Stimulated activated effector memory CD8-positive, alpha-beta T cell treated with anti-CD3 and anti-CD28 coated beads, Interleukin-12 subunit alpha, Interleukin-12 subunit beta, amount 100 ng/mL, for 72 hours (primary cell): ENCODE measurements around the gene COL9A2.

ENCODE experiments used
- ATAC-seq: fragments of 150-1000 bp; cut with Tn5 transposase; 2 replicates; pipeline ENCODE4 v1.10.0; 2021
- DNase-seq, 2 donors: peaks; one replicate each; pipeline ENCODE4 v3.0.0; 2021 to 2022; ENCODE audit warnings: low spot score in 2 of 2
- H3K27ac Mint-ChIP-seq: one replicate; pipeline ENCODE4 v1.8.0; 2022; ENCODE audit warnings: mild to moderate bottlenecking, mixed read lengths
- H3K36me3 Mint-ChIP-seq: one replicate; pipeline ENCODE4 v1.8.0; 2022; ENCODE audit warnings: mild to moderate bottlenecking, mixed read lengths
- H3K4me1 Mint-ChIP-seq: one replicate; pipeline ENCODE4 v1.8.0; 2022; ENCODE audit warnings: mixed read lengths
- H3K4me3 Mint-ChIP-seq: one replicate; pipeline ENCODE4 v1.8.0; 2022; ENCODE audit warnings: mild to moderate bottlenecking, mixed read lengths
- H3K9me3 Mint-ChIP-seq: one replicate; pipeline ENCODE4 v1.8.0; 2022; ENCODE audit warnings: mixed read lengths

The COL9A2 gene

DNA sequence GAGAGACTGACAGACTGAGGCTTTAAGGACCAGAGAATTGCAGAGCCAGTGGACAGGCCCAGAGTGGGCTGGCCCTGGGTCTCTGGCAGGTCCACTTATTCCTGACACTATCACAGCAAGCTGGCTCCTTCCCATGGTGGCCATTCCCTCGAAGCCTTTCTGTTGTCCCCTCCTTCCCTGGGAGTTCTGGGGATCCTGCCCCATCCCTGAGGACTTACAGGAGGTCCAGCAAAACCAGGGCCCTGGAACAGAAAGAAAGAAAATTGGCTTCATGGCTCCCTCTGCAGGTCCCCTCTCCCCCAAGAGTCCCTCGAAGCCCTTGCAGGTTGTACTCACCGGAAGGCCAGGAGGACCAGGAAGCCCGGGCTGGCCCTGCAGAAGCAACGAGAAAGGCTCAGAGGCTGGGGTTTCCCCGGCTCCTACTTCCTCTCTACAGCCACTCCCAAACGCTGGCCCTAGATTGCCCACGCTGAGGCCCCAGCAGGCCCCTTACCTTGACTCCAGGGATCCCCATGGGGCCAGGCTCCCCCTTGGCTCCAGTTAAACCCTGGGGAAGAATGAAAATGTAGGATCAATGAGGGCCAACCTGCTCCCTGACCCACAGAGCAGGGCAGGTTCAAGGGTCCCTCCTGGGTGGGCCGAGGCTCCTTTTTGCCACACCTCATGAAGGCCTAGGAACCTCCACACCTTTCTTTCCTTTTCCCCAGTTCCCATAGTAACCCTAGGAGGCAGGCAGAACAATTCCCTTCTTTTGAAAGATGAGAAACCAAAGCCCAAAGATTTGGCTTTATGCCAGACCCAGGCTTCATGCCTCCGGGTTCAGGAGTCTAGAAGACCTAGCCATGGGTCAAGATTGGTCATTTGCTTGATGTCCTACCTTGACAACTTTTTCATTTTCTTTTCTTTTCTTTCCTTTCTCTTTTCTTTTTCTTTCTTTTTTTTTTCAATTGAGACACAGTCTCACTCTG is 4.6 kb downstream of the COL9A2 start:
- ATAC-seq (no peak), DNase-seq (peak in 1 of 2 donors; percentile 51)
- peak overlapping the region; percentile 38 for H3K4me3 Mint-ChIP-seq
- peak overlapping the region; percentile 85 for H3K27ac Mint-ChIP-seq
- H3K4me1 Mint-ChIP-seq: peaks cover 26% of the 10 kb centered on the region
- H3K36me3 Mint-ChIP-seq: no peaks in the 10 kb centered on the region
- H3K9me3 Mint-ChIP-seq: no peaks in the 10 kb centered on the region

- H3K4me3 Mint-ChIP-seq: peak overlapping the region; percentile 38
- H3K36me3 Mint-ChIP-seq: no peaks in the 10 kb centered on the region
- ATAC-seq: no peak
- no peaks in the 10 kb centered on the region for H3K9me3 Mint-ChIP-seq
- no peak for DNase-seq
- H3K27ac Mint-ChIP-seq: peak overlapping the region; percentile 85
- peaks cover 22% of the 10 kb centered on the region for H3K4me1 Mint-ChIP-seq
These were observed 5.4 kb downstream of the COL9A2 start for GRCh38 chr1:40311692-40312091.

DNA sequence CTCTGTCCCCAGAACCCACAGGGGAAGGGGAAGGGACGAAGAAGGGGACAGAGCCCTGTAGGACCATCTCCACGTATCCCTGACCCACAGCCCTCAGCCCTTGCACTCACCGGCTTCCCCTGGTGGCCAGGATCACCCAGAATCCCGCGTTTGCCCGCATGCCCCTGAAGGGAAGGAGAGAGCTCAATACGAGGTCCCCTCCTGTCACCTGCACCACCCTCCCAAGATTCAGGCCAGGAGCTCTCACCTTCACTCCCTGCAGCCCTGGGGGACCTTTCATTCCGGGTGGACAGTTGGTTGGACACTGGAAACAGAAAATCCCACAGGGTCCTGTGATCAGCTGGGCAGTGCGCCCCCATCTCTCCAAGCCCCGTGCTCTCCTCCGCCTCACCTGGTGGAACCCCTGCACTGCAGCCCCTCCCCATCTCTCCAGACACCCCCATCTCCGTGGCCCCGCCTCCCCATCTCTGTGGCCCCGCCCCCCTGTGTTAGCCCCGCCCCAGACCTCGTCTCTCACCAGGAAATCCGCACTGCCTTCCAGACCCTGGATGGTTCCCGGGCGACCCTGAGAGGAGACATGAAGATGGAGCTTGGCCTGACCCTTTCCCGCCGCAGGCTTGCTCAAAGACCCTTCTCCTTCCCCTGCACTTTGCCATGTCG is 6.0 kb downstream of the COL9A2 start:
- ATAC-seq (no peak), DNase-seq (no peak)
- H3K27ac Mint-ChIP-seq: peak overlapping the region; percentile 85
- peaks cover 21% of the 10 kb centered on the region for H3K4me1 Mint-ChIP-seq
- no peaks in the 10 kb centered on the region for H3K9me3 Mint-ChIP-seq
- no peaks in the 10 kb centered on the region for H3K36me3 Mint-ChIP-seq
- H3K4me3 Mint-ChIP-seq: no peak overlapping the region

- Mint-ChIP-seq H3K4me1 (peaks cover 15% of the 10 kb centered on the region), H3K4me3 (no peak overlapping the region), H3K27ac (no peak overlapping the region), H3K9me3 (no peaks in the 10 kb centered on the region), H3K36me3 (no peaks in the 10 kb centered on the region)
- ATAC-seq (no peak), DNase-seq (no peak)
These were observed 7.0 kb downstream of the COL9A2 start for GRCh38 chr1:40310129-40310461.

GRCh38 chr1:40309374-40310128 is 7.5 kb downstream of the COL9A2 start:
- H3K9me3 Mint-ChIP-seq: no peaks in the 10 kb centered on the region
- H3K36me3 Mint-ChIP-seq: no peaks in the 10 kb centered on the region
- no peak overlapping the region for H3K27ac Mint-ChIP-seq
- no peak for ATAC-seq
- no peak for DNase-seq
- peaks cover 10% of the 10 kb centered on the region for H3K4me1 Mint-ChIP-seq
- no peak overlapping the region for H3K4me3 Mint-ChIP-seq

DNA sequence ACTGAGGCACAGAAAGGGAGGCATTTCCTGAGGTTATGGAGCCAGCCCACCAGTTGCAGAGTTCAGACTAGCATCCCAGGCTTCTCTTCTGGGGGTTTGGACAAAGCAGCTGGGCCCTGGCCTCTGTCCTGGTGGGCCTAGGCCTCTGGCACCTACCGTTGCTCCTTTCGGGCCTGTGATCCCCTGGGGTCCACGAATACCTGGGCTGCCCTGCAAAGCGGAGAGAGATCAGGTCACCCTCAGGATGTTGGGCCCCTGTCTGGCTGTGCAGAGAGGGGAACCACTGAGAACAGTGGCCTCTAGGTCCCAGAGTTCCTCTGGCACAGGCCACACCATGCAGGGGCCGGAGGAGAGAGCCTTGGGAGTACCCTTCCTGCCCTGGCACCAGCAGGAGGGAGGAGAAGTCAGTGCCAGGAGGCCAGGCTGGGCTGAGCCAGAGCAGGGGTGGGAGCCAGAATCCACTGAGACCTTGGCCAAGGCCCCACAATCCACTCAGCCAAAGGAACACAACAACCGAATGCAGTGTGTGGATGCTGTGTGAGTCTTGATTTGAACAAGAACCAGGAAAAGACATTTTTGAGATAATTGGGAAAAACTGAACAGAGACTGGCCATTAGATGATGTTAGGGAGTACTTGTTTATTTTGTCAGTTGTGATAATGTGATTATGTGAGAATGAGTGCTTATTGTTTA is 8.9 kb downstream of the COL9A2 start:
- no peaks in the 10 kb centered on the region for H3K9me3 Mint-ChIP-seq
- no peaks in the 10 kb centered on the region for H3K36me3 Mint-ChIP-seq
- H3K27ac Mint-ChIP-seq: no peak overlapping the region
- no peak for DNase-seq
- ATAC-seq: no peak
- H3K4me3 Mint-ChIP-seq: no peak overlapping the region
- H3K4me1 Mint-ChIP-seq: peaks cover 5% of the 10 kb centered on the region

DNA sequence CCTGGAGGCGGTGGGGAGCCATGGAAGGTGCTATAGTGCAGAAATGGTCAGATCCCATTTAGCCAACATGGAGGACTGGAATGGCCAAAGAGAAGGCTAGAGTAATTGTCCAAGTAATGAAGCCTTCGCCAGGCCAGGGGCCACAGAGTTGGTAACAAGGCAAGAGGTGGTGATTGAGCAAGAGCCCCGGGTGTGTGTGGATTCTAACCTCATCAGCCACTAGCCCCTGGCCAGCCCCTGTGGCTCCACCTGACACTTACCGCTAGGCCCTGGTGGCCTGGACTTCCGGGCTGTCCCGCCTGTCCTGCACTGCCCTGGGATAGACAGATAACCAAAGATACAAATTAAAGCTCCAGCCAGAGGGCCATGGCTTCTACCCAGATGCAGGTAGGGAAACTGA is 9.9 kb downstream of the COL9A2 start:
- ATAC-seq: no peak
- no peak overlapping the region for H3K4me3 Mint-ChIP-seq
- H3K4me1 Mint-ChIP-seq: no peaks in the 10 kb centered on the region
- no peak overlapping the region for H3K27ac Mint-ChIP-seq
- no peak for DNase-seq
- no peaks in the 10 kb centered on the region for H3K9me3 Mint-ChIP-seq
- no peaks in the 10 kb centered on the region for H3K36me3 Mint-ChIP-seq

- Mint-ChIP-seq H3K27ac (no peak overlapping the region), H3K36me3 (no peaks in the 10 kb centered on the region), H3K9me3 (no peaks in the 10 kb centered on the region), H3K4me3 (no peak overlapping the region), H3K4me1 (no peaks in the 10 kb centered on the region)
- no peak for DNase-seq
- no peak for ATAC-seq
These were observed 10.8 kb downstream of the COL9A2 start for GRCh38 chr1:40306296-40306695.

DNA sequence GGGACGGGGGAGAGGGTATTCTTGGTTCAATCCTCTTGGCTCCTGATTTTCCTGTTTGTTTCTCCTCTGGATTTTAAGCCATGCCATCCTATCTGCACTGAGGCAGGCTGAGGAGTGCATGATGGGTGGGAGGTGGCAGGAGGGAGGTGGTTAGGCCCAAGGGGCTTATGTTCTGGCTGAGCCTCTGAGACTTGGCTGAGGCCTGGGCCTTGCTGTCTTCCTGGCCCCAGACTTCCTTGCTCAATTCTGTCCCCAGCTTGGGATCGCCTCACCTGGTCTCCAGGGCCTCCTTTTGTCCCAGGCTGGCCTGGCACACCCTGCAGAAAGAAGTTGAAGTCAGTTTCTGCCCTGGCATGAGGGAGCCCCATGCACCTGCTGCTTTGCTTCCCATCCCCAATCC is 11.2 kb downstream of the COL9A2 start:
- H3K36me3 Mint-ChIP-seq: no peaks in the 10 kb centered on the region
- no peaks in the 10 kb centered on the region for H3K9me3 Mint-ChIP-seq
- H3K4me3 Mint-ChIP-seq: no peak overlapping the region
- no peak for DNase-seq
- no peaks in the 10 kb centered on the region for H3K4me1 Mint-ChIP-seq
- ATAC-seq: no peak
- no peak overlapping the region for H3K27ac Mint-ChIP-seq

- Mint-ChIP-seq H3K9me3 (no peaks in the 10 kb centered on the region), H3K4me3 (no peak overlapping the region), H3K4me1 (no peaks in the 10 kb centered on the region), H3K27ac (no peak overlapping the region), H3K36me3 (no peaks in the 10 kb centered on the region)
- peak; percentile 53 for ATAC-seq
- peak in 1 of 2 donors; percentile 49 for DNase-seq
These were observed 11.6 kb downstream of the COL9A2 start for GRCh38 chr1:40305451-40305850.

- H3K36me3 Mint-ChIP-seq: no peaks in the 10 kb centered on the region
- H3K27ac Mint-ChIP-seq: no peak overlapping the region
- H3K9me3 Mint-ChIP-seq: no peaks in the 10 kb centered on the region
- DNase-seq (no peak), ATAC-seq (no peak)
- no peaks in the 10 kb centered on the region for H3K4me1 Mint-ChIP-seq
- no peak overlapping the region for H3K4me3 Mint-ChIP-seq
These were observed 13.3 kb downstream of the COL9A2 start for GRCh38 chr1:40303790-40304189.

DNA sequence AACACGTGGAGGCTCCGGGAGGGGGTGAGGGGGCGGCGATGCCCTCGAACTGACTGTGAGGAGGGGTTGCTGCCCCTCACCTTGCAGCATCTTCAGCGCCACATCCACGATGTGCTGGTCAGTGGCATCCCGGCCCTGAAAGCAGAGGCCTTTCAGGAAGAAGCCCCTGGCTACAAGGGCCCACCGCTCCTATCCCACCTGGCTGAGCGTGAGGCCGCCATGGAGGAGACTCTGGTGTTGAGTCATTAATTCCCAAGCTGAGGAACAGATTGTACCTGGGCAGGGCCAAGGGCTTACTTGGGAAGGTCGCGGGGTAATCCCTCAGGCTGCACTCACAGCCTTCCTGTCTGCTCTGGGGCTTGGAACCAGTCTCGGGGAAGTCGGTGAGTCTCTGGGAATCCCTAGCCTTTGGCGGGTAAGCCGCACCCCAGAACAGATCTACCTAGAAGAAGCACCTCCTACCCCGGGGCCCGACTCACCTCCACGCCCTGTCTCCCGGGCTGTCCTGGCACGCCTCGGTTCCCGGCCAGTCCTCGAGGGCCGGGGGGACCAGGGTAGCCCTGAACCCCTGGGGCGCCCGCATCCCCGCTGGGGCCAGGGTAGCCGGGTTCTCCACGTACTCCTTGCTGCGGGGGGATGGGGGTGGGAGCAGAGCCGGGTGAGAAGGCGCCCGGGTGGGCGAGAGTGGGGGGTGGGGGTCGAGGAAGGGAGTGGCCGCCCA is 13.9 kb downstream of the COL9A2 start:
- H3K4me3 Mint-ChIP-seq: no peak overlapping the region
- ATAC-seq: no peak
- DNase-seq: no peak
- H3K36me3 Mint-ChIP-seq: no peaks in the 10 kb centered on the region
- no peaks in the 10 kb centered on the region for H3K9me3 Mint-ChIP-seq
- H3K4me1 Mint-ChIP-seq: no peaks in the 10 kb centered on the region
- H3K27ac Mint-ChIP-seq: no peak overlapping the region

GRCh38 chr1:40302475-40302874 is 14.6 kb downstream of the COL9A2 start:
- H3K4me1 Mint-ChIP-seq: no peaks in the 10 kb centered on the region
- no peak for ATAC-seq
- no peak overlapping the region for H3K27ac Mint-ChIP-seq
- H3K4me3 Mint-ChIP-seq: no peak overlapping the region
- no peaks in the 10 kb centered on the region for H3K36me3 Mint-ChIP-seq
- H3K9me3 Mint-ChIP-seq: no peaks in the 10 kb centered on the region
- no peak for DNase-seq

GRCh38 chr1:40301541-40302299 is 15.4 kb downstream of the COL9A2 start:
- Mint-ChIP-seq H3K36me3 (no peaks in the 10 kb centered on the region), H3K4me3 (no peak overlapping the region), H3K9me3 (no peaks in the 10 kb centered on the region), H3K27ac (no peak overlapping the region), H3K4me1 (no peaks in the 10 kb centered on the region)
- DNase-seq: no peak
- ATAC-seq: no peak
